ENCODE data around the gene IGLON5.

- 0 out of 4 replicates have a peak, but pooled peaks of 1 of the 2 experiments have one; percentile 14 for TF ChIP-seq CTCF (conservative IDR thresholded peaks at IDR 0.05; ENCODE audit: low read depth in 2 of 2)
- TF ChIP-seq EZH2 (IDR thresholded peaks at IDR 0.05; ENCODE audit: low read depth, unreplicated experiment): no peak
- no peak for TF ChIP-seq EZH2phosphoT487 (IDR thresholded peaks at IDR 0.05; ENCODE audit: unreplicated experiment)
- no peak for TF ChIP-seq CREB1 (CRISPR knock-in tag; IDR thresholded peaks at IDR 0.05; ENCODE audit: low read depth)
- TF ChIP-seq, protein P1, sequence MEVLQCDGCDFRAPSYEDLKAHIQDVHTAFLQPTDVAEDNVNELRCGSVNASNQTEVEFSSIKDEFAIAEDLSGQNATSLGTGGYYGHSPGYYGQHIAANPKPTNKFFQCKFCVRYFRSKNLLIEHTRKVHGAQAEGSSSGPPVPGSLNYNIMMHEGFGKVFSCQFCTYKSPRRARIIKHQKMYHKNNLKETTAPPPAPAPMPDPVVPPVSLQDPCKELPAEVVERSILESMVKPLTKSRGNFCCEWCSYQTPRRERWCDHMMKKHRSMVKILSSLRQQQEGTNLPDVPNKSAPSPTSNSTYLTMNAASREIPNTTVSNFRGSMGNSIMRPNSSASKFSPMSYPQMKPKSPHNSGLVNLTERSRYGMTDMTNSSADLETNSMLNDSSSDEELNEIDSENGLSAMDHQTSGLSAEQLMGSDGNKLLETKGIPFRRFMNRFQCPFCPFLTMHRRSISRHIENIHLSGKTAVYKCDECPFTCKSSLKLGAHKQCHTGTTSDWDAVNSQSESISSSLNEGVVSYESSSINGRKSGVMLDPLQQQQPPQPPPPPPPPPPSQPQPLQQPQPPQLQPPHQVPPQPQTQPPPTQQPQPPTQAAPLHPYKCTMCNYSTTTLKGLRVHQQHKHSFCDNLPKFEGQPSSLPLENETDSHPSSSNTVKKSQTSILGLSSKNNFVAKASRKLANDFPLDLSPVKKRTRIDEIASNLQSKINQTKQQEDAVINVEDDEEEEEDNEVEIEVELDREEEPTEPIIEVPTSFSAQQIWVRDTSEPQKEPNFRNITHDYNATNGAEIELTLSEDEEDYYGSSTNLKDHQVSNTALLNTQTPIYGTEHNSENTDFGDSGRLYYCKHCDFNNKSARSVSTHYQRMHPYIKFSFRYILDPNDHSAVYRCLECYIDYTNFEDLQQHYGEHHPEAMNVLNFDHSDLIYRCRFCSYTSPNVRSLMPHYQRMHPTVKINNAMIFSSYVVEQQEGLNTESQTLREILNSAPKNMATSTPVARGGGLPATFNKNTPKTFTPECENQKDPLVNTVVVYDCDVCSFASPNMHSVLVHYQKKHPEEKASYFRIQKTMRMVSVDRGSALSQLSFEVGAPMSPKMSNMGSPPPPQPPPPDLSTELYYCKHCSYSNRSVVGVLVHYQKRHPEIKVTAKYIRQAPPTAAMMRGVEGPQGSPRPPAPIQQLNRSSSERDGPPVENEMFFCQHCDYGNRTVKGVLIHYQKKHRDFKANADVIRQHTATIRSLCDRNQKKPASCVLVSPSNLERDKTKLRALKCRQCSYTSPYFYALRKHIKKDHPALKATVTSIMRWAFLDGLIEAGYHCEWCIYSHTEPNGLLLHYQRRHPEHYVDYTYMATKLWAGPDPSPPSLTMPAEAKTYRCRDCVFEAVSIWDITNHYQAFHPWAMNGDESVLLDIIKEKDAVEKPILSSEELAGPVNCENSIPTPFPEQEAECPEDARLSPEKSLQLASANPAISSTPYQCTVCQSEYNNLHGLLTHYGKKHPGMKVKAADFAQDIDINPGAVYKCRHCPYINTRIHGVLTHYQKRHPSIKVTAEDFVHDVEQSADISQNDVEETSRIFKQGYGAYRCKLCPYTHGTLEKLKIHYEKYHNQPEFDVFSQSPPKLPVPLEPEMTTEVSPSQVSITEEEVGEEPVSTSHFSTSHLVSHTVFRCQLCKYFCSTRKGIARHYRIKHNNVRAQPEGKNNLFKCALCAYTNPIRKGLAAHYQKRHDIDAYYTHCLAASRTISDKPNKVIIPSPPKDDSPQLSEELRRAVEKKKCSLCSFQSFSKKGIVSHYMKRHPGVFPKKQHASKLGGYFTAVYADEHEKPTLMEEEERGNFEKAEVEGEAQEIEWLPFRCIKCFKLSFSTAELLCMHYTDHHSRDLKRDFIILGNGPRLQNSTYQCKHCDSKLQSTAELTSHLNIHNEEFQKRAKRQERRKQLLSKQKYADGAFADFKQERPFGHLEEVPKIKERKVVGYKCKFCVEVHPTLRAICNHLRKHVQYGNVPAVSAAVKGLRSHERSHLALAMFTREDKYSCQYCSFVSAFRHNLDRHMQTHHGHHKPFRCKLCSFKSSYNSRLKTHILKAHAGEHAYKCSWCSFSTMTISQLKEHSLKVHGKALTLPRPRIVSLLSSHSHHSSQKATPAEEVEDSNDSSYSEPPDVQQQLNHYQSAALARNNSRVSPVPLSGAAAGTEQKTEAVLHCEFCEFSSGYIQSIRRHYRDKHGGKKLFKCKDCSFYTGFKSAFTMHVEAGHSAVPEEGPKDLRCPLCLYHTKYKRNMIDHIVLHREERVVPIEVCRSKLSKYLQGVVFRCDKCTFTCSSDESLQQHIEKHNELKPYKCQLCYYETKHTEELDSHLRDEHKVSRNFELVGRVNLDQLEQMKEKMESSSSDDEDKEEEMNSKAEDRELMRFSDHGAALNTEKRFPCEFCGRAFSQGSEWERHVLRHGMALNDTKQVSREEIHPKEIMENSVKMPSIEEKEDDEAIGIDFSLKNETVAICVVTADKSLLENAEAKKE (CRISPR knock-in tag; IDR thresholded peaks at IDR 0.05): no peak
- peak; percentile 4; the same call in 1 of the 2 replicates for TF ChIP-seq POLR2AphosphoS5 (IDR thresholded peaks at IDR 0.05; ENCODE audit: low read depth)
- TF ChIP-seq STAT1 (IDR thresholded peaks at IDR 0.05; ENCODE audit: unreplicated experiment): no peak
- no peak for TF ChIP-seq REST (IDR thresholded peaks at IDR 0.05; ENCODE audit: unreplicated experiment)
- TF ChIP-seq ETS1 (IDR thresholded peaks at IDR 0.05): no peak
- TF ChIP-seq ZNF331 (CRISPR knock-in tag; IDR thresholded peaks at IDR 0.05; ENCODE audit: low read depth): no peak
- TF ChIP-seq ZNF114 (CRISPR knock-in tag; IDR thresholded peaks at IDR 0.05): no peak
These were observed 27.9 kb downstream of the IGLON5 start for GRCh38 chr19:51339313-51339686.

Measured in GM23338 (cell line).